HFFc6 (cell line): ENCODE data around the gene IQGAP2. TPM values are rescaled to one million over a fixed set of nuclear protein-coding genes. Genes with fewer than 3 reads are reported as not detected.

Experiments used
- DNase-seq: peaks from one replicate; pipeline ENCODE4 v3.0.0-alpha.2; 2018
- H3K27ac Mint-ChIP-seq: 2 replicates; pipeline ENCODE4 v1.8.0; 2020; ENCODE audit warnings: mild to moderate bottlenecking, mixed read lengths
- H3K27me3 Mint-ChIP-seq: 2 replicates; pipeline ENCODE4 v1.8.0; 2021; ENCODE audit warnings: mild to moderate bottlenecking, moderate library complexity, mixed read lengths; ENCODE audit not compliant: insufficient read depth
- H3K36me3 Mint-ChIP-seq: 2 replicates; pipeline ENCODE4 v1.8.0; 2021; ENCODE audit warnings: low read depth, mixed read lengths
- H3K4me1 Mint-ChIP-seq: 2 replicates; pipeline ENCODE4 v1.8.0; 2020; ENCODE audit warnings: low read depth, mixed read lengths
- H3K4me3 Mint-ChIP-seq: 2 replicates; pipeline ENCODE4 v1.8.0; 2020; ENCODE audit warnings: mild to moderate bottlenecking, moderate library complexity, mixed read lengths
- H3K9me3 Mint-ChIP-seq: 2 replicates; pipeline ENCODE4 v1.8.0; 2020; ENCODE audit warnings: mild to moderate bottlenecking, mixed read lengths
- CTCF ChIP-seq: fragments of 200-600 bp; sonication (generic); IDR thresholded peaks from 2 replicates; pipeline ENCODE4 v1.5.0; 2021; ENCODE audit warnings: antibody characterized with exemption, mild to moderate bottlenecking
- total RNA-seq, 6 experiments: library from RNA; stranded (reverse); fragmentation: NEBNext Ultra II Directional; extraction: Animal tissue kit (Norgen Biotek cat#: 25700); gene quantifications; 2 replicates in 1 of 6; 3 replicates in 5 of 6; pipeline ENCODE4 v1.2.3, GENCODE V29; 2021

The IQGAP2 gene
- total RNA-seq, 6 experiments from 2014 or later: 0.09 to 0.47 (median 0.21) TPM; not detected in 1

- Mint-ChIP-seq H3K9me3 (no peaks in the 10 kb centered on the region), H3K4me1 (peaks cover 12% of the 10 kb centered on the region; the same call in 1 of the 2 replicates), H3K4me3 (no peak overlapping the region), H3K27ac (no peak overlapping the region), H3K36me3 (no peaks in the 10 kb centered on the region), H3K27me3 (peaks cover 43% of the 10 kb centered on the region)
- no peak for DNase-seq
- TF ChIP-seq CTCF: no peak
These were observed 3.6 kb downstream of the IQGAP2 start for GRCh38 chr5:76406673-76407072.

GRCh38 chr5:76408104-76408654 lies 5.1 kb downstream of the IQGAP2 start:
- Mint-ChIP-seq H3K9me3 (no peaks in the 10 kb centered on the region), H3K4me1 (peaks cover under 1% of the 10 kb centered on the region; the same call in 1 of the 2 replicates), H3K27ac (no peak overlapping the region), H3K4me3 (no peak overlapping the region), H3K27me3 (peaks cover 36% of the 10 kb centered on the region), H3K36me3 (no peaks in the 10 kb centered on the region)
- TF ChIP-seq CTCF: no peak
- no peak for DNase-seq

DNA sequence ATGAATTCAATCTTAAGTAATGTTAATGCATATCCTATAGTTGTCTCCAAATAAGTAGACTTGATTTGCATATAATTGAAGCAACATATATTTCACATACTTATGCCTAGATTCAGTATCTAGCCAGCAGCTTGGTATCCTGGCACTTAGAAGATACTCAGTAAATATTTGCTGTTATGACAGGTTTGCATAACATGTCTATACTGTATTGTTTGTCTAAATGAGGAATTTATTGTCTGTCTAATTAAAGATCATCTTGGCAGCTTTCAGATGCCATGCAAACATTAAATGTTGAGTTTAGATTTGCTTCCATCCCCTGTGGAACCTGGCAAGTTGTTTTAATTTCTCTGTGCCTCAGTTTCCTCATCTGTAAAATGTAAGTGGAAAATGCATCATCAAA lies 9.4 kb downstream of the IQGAP2 start:
- Mint-ChIP-seq H3K4me1 (no peaks in the 10 kb centered on the region), H3K27me3 (peaks cover 12% of the 10 kb centered on the region), H3K4me3 (no peak overlapping the region), H3K36me3 (no peaks in the 10 kb centered on the region), H3K9me3 (no peaks in the 10 kb centered on the region), H3K27ac (no peak overlapping the region)
- TF ChIP-seq CTCF: no peak
- no peak for DNase-seq

DNA sequence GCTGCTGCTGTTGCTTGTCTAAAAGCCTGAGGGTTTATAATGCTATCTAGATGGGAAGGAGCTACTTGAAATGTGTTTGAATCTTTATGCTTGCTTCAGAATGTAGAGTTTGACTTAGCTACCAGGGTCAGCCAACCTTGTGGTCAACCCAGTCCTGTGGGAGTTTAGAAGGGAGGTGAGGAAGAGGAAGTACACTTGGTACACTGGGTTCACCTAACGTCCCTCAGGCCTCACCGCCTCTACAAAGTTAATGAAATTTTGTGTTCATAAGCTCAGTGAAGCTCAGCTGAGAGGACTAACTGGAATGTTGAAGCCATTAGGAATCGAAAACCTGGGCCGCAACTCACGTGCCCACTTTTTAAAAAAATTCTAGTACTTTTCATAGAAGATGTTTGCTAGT lies 10.7 kb downstream of the IQGAP2 start:
- no peaks in the 10 kb centered on the region for H3K9me3 Mint-ChIP-seq
- H3K27ac Mint-ChIP-seq: no peak overlapping the region
- H3K36me3 Mint-ChIP-seq: no peaks in the 10 kb centered on the region

DNA sequence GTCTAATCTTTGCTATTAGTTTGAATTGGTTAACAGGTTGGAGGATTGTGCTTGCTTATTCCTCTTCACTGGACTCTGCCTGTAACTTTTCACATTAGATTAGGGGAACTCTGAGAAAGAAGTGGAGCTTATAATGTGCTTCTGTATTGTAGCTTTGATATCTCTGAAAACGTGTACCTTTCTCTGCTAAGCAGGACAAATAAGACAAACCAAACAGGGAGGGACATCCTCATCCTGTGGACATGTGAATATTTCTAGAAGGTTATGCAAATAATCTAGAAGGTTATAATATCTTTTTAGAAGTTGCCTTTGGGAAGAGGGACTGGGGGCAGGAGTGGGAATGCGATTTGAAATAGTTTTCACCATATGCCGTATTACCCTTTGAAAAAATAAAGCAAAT lies 11.7 kb downstream of the IQGAP2 start:
- H3K4me3 Mint-ChIP-seq: no peak overlapping the region
- H3K9me3 Mint-ChIP-seq: no peaks in the 10 kb centered on the region
- no peak for TF ChIP-seq CTCF
- DNase-seq: no peak
- peaks cover 10% of the 10 kb centered on the region for H3K27me3 Mint-ChIP-seq
- no peak overlapping the region for H3K27ac Mint-ChIP-seq
- no peaks in the 10 kb centered on the region for H3K4me1 Mint-ChIP-seq
- no peaks in the 10 kb centered on the region for H3K36me3 Mint-ChIP-seq

More for the DNA sequence above, 10.7 kb downstream of the IQGAP2 start:
- no peaks in the 10 kb centered on the region for H3K4me1 Mint-ChIP-seq
- no peak for TF ChIP-seq CTCF
- H3K27me3 Mint-ChIP-seq: peaks cover 10% of the 10 kb centered on the region
- no peak overlapping the region for H3K4me3 Mint-ChIP-seq
- no peak for DNase-seq

DNA sequence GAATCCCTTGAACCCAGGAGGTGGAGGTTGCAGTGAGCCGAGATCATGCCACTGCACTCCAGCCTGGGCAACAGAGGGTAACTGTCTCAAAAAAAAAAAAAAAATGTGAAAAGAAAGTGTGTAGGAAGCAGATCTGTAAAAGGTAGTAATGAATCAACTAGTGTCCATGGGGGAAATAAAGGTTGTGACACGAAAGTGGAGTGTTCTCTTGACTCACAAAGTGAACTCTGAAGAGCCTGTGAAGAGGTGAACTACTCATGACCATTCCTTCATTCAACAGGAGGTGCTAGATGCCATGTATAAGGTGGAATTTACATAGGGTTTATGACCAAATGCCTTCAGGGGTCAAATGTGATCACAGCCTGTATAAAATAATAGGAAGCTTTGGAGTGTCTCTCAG lies 12.8 kb downstream of the IQGAP2 start:
- no peaks in the 10 kb centered on the region for H3K4me1 Mint-ChIP-seq
- DNase-seq: no peak
- H3K27me3 Mint-ChIP-seq: peaks cover 8% of the 10 kb centered on the region
- no peak overlapping the region for H3K4me3 Mint-ChIP-seq
- no peaks in the 10 kb centered on the region for H3K36me3 Mint-ChIP-seq
- H3K9me3 Mint-ChIP-seq: no peaks in the 10 kb centered on the region
- no peak overlapping the region for H3K27ac Mint-ChIP-seq
- no peak for TF ChIP-seq CTCF
